ENCODE measurements around the gene SMYD3.

Gene SMYD3

GRCh38 chr1:246213502-246213901 is 293.6 kb downstream of the SMYD3 start:
- no peak for DNase-seq (ENCODE audit: low read depth)

GRCh38 chr1:246213036-246213435 is 294.0 kb downstream of the SMYD3 start:
- DNase-seq (ENCODE audit: low read depth), result no peak

GRCh38 chr1:246212013-246212412 is 295.1 kb downstream of the SMYD3 start:
- no peak for DNase-seq (ENCODE audit: low read depth)

GRCh38 chr1:246210756-246211155 is 296.3 kb downstream of the SMYD3 start:
- no peak for DNase-seq (ENCODE audit: low read depth)

- no peak for DNase-seq (ENCODE audit: low read depth)
Measured at GRCh38 chr1:246208105-246208504, 299.0 kb downstream of the SMYD3 start.

- DNase-seq (ENCODE audit: low read depth), result no peak
Measured at GRCh38 chr1:246203180-246203579, 303.9 kb downstream of the SMYD3 start.

GRCh38 chr1:246200738-246201137 is 306.3 kb downstream of the SMYD3 start:
- DNase-seq (ENCODE audit: low read depth), result no peak

- no peak for DNase-seq (ENCODE audit: low read depth)
Measured at GRCh38 chr1:246200225-246200624, 306.9 kb downstream of the SMYD3 start.

- no peak for DNase-seq (ENCODE audit: low read depth)
Measured at GRCh38 chr1:246199086-246199645, 307.9 kb downstream of the SMYD3 start.

- peak; percentile 29 for DNase-seq (ENCODE audit: low read depth)
Measured at GRCh38 chr1:246198115-246198816, 308.8 kb downstream of the SMYD3 start.

- DNase-seq (ENCODE audit: low read depth), result no peak
Measured at GRCh38 chr1:246197076-246197475, 310.0 kb downstream of the SMYD3 start.

GRCh38 chr1:246195296-246195695 is 311.8 kb downstream of the SMYD3 start:
- no peak for DNase-seq (ENCODE audit: low read depth)

GRCh38 chr1:246193537-246193936 is 313.5 kb downstream of the SMYD3 start:
- no peak for DNase-seq (ENCODE audit: low read depth)

GRCh38 chr1:246189126-246189525 is 318.0 kb downstream of the SMYD3 start:
- no peak for DNase-seq (ENCODE audit: low read depth)

GRCh38 chr1:246187834-246188372 is 319.2 kb downstream of the SMYD3 start:
- no peak for DNase-seq (ENCODE audit: low read depth)

GRCh38 chr1:246184503-246184902 is 322.6 kb downstream of the SMYD3 start:
- no peak for DNase-seq (ENCODE audit: low read depth)

- no peak for DNase-seq (ENCODE audit: low read depth)
Measured at GRCh38 chr1:246182149-246182851, 324.8 kb downstream of the SMYD3 start.

- DNase-seq (ENCODE audit: low read depth), result no peak
Measured at GRCh38 chr1:246181241-246181640, 325.8 kb downstream of the SMYD3 start.

GRCh38 chr1:246179401-246179800 is 327.7 kb downstream of the SMYD3 start:
- no peak for DNase-seq (ENCODE audit: low read depth)

GRCh38 chr1:246178717-246179311 is 328.3 kb downstream of the SMYD3 start:
- DNase-seq (ENCODE audit: low read depth), result no peak

GRCh38 chr1:246176126-246177024 is 330.7 kb downstream of the SMYD3 start:
- no peak for DNase-seq (ENCODE audit: low read depth)

All from GM04503 (cell line).